Memory B cell (primary cell): ENCODE measurements around the gene HTT.
"Not testable (repeated sequence)": the region's sequence is repeated elsewhere in the genome, so short reads cannot be mapped to it uniquely, and the experiment has no call there.

Experiments
- ATAC-seq: fragments of 150-1000 bp; cut with Tn5 transposase; 2 replicates; pipeline ENCODE4 v1.10.0; 2021; ENCODE audit warnings: low read depth, mild to moderate bottlenecking, moderate library complexity
- DNase-seq, 2 donors: peaks; one replicate each; pipeline ENCODE4 v3.0.0; 2022; ENCODE audit warnings: low spot score in 2 of 2
- H3K27ac Mint-ChIP-seq: one replicate; pipeline ENCODE4 v1.8.0; 2022; ENCODE audit warnings: mild to moderate bottlenecking, moderate library complexity, mixed read lengths
- H3K27me3 Mint-ChIP-seq: one replicate; pipeline ENCODE4 v1.8.0; 2022; ENCODE audit warnings: mixed read lengths
- H3K36me3 Mint-ChIP-seq: one replicate; pipeline ENCODE4 v1.8.0; 2022; ENCODE audit warnings: mild to moderate bottlenecking, mixed read lengths
- H3K4me1 Mint-ChIP-seq: one replicate; pipeline ENCODE4 v1.8.0; 2022; ENCODE audit warnings: mixed read lengths
- H3K4me3 Mint-ChIP-seq: one replicate; pipeline ENCODE4 v1.8.0; 2022; ENCODE audit warnings: mild to moderate bottlenecking, moderate library complexity, mixed read lengths
- H3K9me3 Mint-ChIP-seq: one replicate; pipeline ENCODE4 v1.8.0; 2022; ENCODE audit warnings: mixed read lengths

Gene HTT

GRCh38 chr4:3130201-3130600, 55.7 kb downstream of the HTT start:
- DNase-seq (no peak), ATAC-seq (no peak)
- Mint-ChIP-seq H3K4me1 (no peaks in the 10 kb centered on the region), H3K27ac (no peak overlapping the region), H3K36me3 (peaks cover 32% of the 10 kb centered on the region), H3K4me3 (no peak overlapping the region), H3K9me3 (no peaks in the 10 kb centered on the region), H3K27me3 (no peaks in the 10 kb centered on the region)

- Mint-ChIP-seq H3K4me3 (no peak overlapping the region), H3K27me3 (no peaks in the 10 kb centered on the region)
These were observed 56.3 kb downstream of the HTT start for GRCh38 chr4:3130826-3131225.

GRCh38 chr4:3134201-3134600, 59.7 kb downstream of the HTT start:
- ATAC-seq (no peak), DNase-seq (no peak)
- peaks cover 28% of the 10 kb centered on the region for H3K36me3 Mint-ChIP-seq
- H3K4me3 Mint-ChIP-seq: no peak overlapping the region
- no peaks in the 10 kb centered on the region for H3K9me3 Mint-ChIP-seq
- H3K4me1 Mint-ChIP-seq: no peaks in the 10 kb centered on the region
- H3K27me3 Mint-ChIP-seq: no peaks in the 10 kb centered on the region
- no peak overlapping the region for H3K27ac Mint-ChIP-seq

More at GRCh38 chr4:3130826-3131225, 56.3 kb downstream of the HTT start:
- peak overlapping the region; percentile 42 for H3K27ac Mint-ChIP-seq
- no peaks in the 10 kb centered on the region for H3K9me3 Mint-ChIP-seq
- no peak for ATAC-seq
- no peaks in the 10 kb centered on the region for H3K4me1 Mint-ChIP-seq
- H3K36me3 Mint-ChIP-seq: peaks cover 30% of the 10 kb centered on the region
- DNase-seq: no peak

DNA sequence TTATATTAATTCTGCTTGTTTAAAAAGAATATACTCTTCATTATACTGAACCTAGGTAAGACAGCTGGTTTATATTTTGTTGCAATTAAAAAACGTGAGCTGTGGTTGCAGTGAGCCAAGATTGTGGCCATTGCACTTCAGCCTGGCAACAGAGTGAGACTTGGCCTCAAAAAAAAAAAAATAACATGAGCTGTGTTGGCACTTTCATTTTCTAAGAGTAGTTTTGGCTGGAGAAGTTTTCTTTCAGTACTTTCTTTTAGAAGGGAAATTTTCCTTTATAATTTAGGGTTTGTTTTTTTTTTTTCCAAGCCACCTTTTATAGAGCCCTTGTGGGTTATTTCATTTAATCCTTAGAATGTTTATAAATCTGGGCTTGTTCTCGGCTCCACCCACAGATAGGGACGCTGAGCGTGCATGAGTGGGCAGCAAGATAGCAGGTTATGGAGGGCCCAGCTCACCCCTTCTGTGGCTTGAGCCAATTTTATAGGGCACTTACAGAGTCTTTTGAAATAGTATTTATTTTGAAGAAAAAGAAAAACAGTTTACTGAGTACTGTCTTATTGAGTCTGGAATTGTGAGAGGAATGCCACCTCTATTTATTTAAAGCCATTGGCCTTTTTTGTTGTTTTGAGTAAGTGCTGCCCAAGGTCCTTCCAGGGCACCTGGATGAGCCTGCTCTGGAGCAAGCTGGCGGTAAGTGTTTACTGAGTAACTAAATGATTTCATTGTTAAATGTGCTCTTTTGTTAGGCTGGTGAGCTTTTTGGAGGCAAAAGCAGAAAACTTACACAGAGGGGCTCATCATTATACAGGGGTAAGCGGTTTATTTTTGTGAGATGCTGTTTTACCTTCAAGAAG, 60.9 kb downstream of the HTT start:
- DNase-seq (no peak), ATAC-seq (no peak)
- Mint-ChIP-seq H3K27ac (no peak overlapping the region), H3K9me3 (no peaks in the 10 kb centered on the region), H3K36me3 (peaks cover 30% of the 10 kb centered on the region), H3K27me3 (no peaks in the 10 kb centered on the region), H3K4me1 (no peaks in the 10 kb centered on the region), H3K4me3 (no peak overlapping the region)

GRCh38 chr4:3136454-3136853, 62.0 kb downstream of the HTT start:
- Mint-ChIP-seq H3K4me1 (no peaks in the 10 kb centered on the region), H3K36me3 (peaks cover 21% of the 10 kb centered on the region), H3K9me3 (no peaks in the 10 kb centered on the region), H3K27me3 (no peaks in the 10 kb centered on the region), H3K27ac (no peak overlapping the region), H3K4me3 (no peak overlapping the region)
- ATAC-seq (no peak), DNase-seq (no peak)

- Mint-ChIP-seq H3K4me1 (no peaks in the 10 kb centered on the region), H3K9me3 (no peaks in the 10 kb centered on the region), H3K27ac (no peak overlapping the region), H3K27me3 (no peaks in the 10 kb centered on the region), H3K4me3 (no peak overlapping the region), H3K36me3 (peaks cover 21% of the 10 kb centered on the region)
- no peak for DNase-seq
- no peak for ATAC-seq
These were observed 63.4 kb downstream of the HTT start for GRCh38 chr4:3137908-3138307.

DNA sequence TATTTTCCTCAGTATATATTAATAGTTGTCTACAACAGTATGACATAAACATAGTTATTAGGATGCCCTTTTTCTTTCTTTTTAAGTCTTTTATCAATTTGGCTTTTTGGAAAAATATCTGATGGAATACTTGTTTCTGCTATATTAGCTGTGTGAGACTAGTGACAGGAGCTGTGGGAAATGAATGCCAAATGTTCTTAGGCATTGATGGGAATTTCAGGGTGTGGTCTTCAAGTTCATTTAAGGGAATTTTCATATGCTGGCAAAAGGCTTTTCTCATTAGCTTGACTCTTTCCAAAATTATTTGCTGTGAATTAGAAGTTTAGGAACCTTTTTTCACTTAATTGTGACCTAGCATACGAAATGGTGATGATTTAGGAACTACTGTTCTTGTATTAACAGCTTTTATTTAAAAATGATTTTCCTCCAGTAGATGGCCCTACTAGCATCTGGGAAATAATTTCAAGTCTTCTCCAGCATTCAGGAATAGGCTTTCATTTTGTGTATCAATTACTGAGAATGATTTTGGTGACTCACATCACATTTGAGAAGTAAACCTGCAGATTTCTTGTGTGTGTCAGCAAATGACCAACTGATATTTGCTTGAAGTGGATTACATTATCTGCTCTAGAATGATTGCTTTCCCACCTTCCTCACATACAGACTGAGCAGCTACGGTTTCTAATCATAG, 70.9 kb downstream of the HTT start:
- Mint-ChIP-seq H3K27me3 (no peaks in the 10 kb centered on the region), H3K4me1 (no peaks in the 10 kb centered on the region), H3K9me3 (no peaks in the 10 kb centered on the region), H3K27ac (peak overlapping the region; percentile 58), H3K4me3 (no peak overlapping the region), H3K36me3 (peaks cover 43% of the 10 kb centered on the region)
- DNase-seq: no peak
- ATAC-seq: no peak

DNA sequence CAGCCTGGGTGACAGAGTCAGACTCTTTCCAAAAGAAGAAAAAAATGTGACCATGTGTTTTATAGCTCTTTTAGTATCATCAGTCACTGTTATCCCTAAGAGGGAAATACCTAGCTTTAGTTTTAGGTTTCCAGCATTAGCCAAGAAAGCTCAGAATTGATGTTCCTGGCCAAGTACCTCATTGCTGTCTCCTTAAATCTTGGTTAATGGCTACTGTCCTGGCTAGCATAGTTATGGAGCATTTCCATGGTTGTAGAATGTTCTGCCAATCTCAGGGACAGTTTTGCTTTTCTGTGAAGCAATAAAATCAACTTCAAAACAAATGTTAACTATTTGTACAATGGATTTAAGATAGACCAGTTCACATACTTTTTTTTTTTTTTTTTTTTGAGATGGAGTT, 74.4 kb downstream of the HTT start:
- DNase-seq (no peak), ATAC-seq (no peak)
- Mint-ChIP-seq H3K27ac (no peak overlapping the region), H3K4me1 (no peaks in the 10 kb centered on the region), H3K36me3 (peaks cover 48% of the 10 kb centered on the region), H3K9me3 (no peaks in the 10 kb centered on the region), H3K4me3 (no peak overlapping the region), H3K27me3 (no peaks in the 10 kb centered on the region)

GRCh38 chr4:3151238-3151637, 76.8 kb downstream of the HTT start:
- H3K4me3 Mint-ChIP-seq, H3K27me3 Mint-ChIP-seq, DNase-seq, H3K9me3 Mint-ChIP-seq, H3K4me1 Mint-ChIP-seq, ATAC-seq: not testable (repeated sequence)
- Mint-ChIP-seq H3K36me3 (peaks cover 40% of the 10 kb centered on the region), H3K27ac (peak overlapping the region; percentile 58)

DNA sequence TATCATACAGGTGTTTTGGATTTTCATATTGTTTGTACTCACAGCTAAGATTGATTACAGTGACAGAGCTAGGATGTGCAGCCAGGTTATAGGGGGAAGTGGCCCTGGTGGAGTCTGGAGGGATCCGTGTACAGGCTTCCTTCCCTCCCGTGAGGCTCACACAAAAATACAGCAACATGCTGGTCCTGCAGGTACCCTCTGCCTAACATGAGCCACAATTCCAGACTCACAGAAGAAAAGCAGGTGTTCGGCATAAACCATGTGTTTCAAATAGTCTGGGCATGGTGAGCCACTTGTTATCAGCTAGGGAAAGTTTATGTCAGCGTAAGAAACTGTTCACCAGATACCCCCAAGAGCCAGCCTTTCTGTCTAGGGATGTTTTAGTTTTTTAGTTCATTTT, 82.9 kb downstream of the HTT start:
- DNase-seq: no peak
- H3K9me3 Mint-ChIP-seq: peaks cover 3% of the 10 kb centered on the region
- peaks cover 51% of the 10 kb centered on the region for H3K36me3 Mint-ChIP-seq
- no peaks in the 10 kb centered on the region for H3K27me3 Mint-ChIP-seq
- peaks cover 4% of the 10 kb centered on the region for H3K4me1 Mint-ChIP-seq
- H3K4me3 Mint-ChIP-seq: no peak overlapping the region
- no peak for ATAC-seq
- peak overlapping the region; percentile 40 for H3K27ac Mint-ChIP-seq

- Mint-ChIP-seq H3K27me3 (no peaks in the 10 kb centered on the region), H3K4me1 (peaks cover 8% of the 10 kb centered on the region), H3K36me3 (peaks cover 62% of the 10 kb centered on the region), H3K27ac (no peak overlapping the region), H3K9me3 (peaks cover 5% of the 10 kb centered on the region), H3K4me3 (no peak overlapping the region)
- ATAC-seq (no peak), DNase-seq (no peak)
These were observed 84.4 kb downstream of the HTT start for GRCh38 chr4:3158841-3159240.

GRCh38 chr4:3160438-3160837, 86.0 kb downstream of the HTT start:
- no peak for DNase-seq
- Mint-ChIP-seq H3K4me1 (peaks cover 18% of the 10 kb centered on the region), H3K9me3 (peaks cover 5% of the 10 kb centered on the region), H3K27me3 (no peaks in the 10 kb centered on the region), H3K27ac (peak overlapping the region; percentile 17), H3K4me3 (no peak overlapping the region), H3K36me3 (peaks cover 68% of the 10 kb centered on the region)
- no peak for ATAC-seq

DNA sequence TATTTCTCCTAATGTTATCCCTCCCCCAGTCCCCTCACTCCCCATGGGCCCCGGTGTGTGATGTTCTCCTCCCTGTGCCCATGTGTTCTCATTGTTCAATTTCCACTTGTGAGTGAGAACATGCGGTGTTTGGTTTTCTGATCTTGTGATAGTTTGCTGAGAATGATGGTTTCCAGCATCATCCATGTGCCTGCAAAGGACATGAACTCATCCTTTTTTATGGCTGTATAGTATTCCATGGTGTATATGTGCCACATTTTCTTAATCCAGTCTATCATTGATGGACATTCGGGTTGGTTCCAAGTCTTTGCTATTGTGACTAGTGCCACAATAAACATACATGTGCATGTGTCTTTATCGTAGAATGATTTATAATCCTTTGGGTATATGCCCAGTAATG, 86.6 kb downstream of the HTT start:
- ATAC-seq: not testable (repeated sequence)
- peaks cover 19% of the 10 kb centered on the region for H3K4me1 Mint-ChIP-seq

DNA sequence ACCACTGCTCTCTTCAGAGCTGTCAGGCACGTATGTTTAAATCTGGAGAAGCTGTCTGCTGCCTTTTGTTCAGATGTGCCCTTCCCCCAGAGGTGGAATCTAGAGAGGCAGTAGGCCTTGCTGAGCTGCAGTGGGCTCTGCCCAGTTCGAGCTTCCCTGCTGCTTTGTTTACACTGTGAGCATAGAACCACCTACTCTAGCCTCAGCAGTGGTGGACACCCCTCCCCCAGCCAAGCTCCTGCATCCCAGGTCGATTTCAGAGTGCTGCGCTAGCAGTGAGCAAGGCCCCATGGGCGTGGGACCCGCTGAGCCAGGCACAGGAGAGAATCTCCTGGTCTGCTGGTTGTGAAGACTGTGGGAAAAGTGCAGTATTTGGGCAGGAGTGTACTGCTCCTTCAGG, 92.0 kb downstream of the HTT start:
- H3K27ac Mint-ChIP-seq, H3K9me3 Mint-ChIP-seq, H3K27me3 Mint-ChIP-seq, DNase-seq, H3K4me3 Mint-ChIP-seq, ATAC-seq: not testable (repeated sequence)
- H3K4me1 Mint-ChIP-seq: peaks cover 26% of the 10 kb centered on the region
- peaks cover 77% of the 10 kb centered on the region for H3K36me3 Mint-ChIP-seq

More for the DNA sequence above, 86.6 kb downstream of the HTT start:
- not testable (repeated sequence) for H3K9me3 Mint-ChIP-seq, H3K27me3 Mint-ChIP-seq, DNase-seq, H3K4me3 Mint-ChIP-seq, H3K27ac Mint-ChIP-seq
- H3K36me3 Mint-ChIP-seq: peaks cover 74% of the 10 kb centered on the region
